ENCODE data around the gene CDRT4.

Gene CDRT4

DNA sequence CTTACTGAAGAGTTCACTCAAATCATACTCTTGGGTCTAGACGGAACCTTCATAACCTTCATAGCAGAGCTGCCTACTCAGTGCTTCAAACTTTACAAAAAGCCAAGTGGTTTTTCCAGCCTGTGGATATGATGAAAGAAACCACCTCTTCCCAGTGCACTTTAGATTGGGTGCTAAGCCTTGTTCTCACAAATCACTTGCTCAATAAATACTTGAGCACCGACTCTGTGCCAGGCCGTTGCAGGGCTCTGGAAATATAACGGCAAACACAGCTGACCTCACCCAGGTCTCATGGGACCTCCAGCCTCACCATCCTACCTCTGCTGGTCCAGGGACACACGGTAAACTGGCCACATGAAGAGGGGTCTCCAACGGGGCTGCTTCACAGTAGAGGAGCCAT is 35.7 kb downstream of the CDRT4 start:
- DNase-seq (ENCODE audit: low read depth): no peak

DNA sequence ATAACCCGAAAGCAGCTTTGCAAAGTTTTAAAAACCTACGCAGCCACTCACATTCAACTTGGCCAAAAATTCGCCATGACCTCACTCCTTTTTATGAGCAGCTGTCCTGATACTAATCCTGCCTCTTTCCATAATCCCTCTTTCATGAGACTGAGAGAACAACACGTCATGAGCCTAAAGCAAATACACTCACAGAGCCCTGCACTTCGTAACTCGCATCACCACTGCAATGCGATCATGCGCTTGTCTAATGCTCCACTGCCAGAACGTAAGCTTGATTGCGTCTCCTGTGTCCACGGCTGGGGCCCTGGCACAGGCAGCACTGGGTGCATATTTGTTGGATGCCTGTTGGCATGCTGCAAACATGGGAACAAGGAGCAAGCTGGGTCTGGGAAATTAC is 36.2 kb downstream of the CDRT4 start:
- DNase-seq (ENCODE audit: low read depth): no peak

DNA sequence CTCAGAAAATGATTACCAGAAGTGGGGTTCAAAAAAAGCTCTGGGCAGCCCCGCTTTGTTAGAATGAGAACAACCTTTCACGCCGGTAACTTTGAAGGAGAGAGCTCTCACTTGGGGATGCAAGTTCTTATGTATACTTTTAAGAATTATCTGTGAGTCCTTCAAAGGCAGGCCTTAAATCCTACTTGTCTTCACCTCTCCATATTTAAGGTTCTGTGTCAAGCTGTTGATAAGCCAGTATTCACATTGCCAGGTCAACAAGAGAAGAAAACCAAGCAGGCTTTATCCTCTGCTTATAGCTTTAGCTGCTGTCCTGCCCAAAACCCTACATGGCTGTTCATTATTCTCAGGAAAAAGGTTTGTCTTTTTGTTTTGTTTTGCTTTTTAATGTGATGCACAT is 42.9 kb downstream of the CDRT4 start:
- DNase-seq (ENCODE audit: low read depth): no peak

DNA sequence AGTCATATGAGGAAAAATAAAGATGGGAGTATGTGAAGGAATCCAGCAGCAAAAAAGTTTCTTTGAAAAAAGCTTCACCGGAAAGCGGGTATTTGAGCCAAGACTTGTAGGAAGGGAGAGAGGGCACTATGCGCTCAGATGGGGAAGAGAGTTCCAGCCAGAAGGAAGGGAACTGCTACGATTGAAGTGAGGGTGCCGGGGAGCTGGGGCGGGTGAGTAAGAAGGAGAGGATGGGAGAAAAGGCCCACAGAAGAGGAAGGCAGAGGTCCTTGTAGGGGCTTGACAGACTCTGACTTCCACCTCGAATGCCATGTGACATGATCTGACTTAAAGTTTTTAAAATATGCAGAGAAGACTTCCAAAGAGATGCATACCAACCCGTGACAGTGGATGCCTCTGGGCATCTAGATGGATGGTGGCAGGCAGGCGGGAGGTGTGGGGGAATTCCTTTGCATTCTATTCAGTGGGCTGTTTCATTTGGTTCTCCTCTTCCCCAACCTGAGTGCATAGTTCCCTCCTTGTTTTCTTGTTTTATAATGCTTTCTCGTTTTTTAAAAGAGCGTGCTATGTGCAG is 44.9 kb downstream of the CDRT4 start:
- DNase-seq (ENCODE audit: low read depth): no peak

DNA sequence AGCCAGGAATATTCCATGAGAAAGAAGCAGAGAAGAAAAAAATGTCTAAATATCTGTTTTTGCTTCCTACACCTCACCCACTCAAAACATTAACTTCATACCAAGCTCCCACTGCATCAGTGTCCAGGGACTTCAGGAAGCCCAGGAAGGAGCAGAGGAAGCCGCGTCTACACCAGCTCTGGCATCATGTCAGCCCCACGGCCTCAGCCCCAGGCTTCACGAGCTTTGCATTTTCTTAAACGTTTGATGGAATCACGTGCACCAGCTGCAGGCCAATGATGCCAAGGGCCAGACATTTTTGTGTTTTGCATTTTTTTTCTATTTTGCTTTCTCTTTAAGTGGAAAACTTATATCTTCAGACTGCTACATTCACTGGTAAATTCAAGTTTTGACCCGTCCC is 48.6 kb downstream of the CDRT4 start:
- DNase-seq (ENCODE audit: low read depth): no peak

DNA sequence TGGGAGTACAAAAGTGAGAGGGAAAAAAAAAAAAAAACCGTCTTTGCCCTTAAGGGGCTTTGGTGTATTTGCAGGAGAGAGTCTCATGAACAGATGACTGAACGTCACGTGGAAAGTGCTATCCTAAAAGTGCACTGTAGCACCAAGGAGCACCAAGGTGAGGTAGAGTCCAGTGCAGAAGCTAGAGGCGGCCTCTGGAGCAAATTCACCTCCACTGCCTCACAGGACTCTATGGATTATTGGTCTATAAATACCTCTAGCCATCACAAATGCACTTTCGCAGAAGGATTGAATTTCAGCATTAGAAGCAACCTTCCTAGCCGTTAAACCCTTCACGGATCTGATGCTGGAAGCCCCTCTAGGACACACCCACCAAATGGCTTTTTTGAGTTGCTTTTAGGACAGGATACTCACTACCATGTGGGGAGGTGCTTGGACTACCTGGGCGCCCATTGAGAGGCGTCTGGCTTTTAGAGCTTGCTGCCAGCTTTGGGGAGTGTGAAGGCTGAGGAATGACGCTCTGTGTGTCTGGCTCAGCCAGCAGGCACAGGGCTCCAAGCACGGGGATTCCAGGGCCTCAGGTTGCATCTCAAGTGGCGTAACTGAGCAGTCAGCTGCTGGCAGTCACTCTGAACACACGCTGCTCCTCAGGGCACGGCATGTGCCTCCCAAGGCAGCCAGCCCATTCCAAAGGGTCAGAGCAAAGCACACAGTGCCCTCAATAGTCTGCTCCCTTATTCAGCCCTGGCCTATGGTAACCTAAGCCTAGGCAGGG is 52.7 kb downstream of the CDRT4 start:
- no peak for DNase-seq (ENCODE audit: low read depth)

DNA sequence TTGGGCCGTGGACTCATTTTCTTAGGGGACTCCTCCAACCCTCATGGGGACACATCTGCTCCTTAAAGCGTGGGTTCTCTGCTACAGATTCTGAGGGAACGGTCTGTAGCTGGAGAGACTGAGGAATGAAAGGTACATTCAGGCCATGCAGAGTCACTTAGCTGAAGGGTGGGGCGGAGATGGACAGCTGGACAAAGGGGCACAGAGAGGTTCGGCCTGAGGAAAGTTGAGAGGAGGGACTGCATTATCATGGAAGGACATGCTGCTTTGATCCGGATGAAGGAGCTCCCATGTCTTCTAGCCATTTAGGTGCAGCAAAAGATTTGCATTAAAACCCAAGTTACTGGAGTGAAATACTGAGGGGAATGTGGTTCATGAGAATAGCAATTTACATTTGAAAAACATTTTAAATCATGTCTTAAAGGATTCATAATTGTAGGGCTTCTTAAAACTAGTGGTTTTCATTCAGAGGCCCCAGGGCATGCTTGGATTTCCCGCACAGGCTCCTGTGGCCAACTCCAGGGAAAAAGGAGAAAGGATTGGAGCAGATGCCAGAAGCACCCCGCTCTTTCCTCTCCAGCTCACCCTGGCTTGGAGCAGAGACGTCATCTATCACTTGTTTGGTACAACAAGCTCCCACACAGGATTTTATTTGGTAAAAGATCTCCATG is 54.2 kb downstream of the CDRT4 start:
- DNase-seq (ENCODE audit: low read depth): no peak

DNA sequence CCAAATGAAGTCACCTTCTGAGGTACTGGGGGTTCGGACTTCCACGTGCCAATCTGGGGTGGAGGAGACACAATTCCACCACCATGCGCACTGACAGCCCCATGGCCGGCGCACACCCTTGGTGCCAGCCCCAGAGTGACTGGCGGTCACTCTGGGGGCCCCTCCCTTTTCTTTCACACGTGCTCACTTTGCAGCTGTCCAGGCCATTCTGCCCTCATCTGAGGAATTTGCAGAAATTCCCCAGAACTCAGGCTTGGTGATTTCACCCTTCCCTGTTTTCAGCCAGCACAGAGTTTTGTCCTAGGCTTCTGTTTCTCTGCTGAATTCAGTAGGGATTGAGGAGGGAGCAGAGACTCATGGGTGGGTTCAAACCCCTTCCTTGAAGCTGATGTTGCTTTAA is 54.8 kb downstream of the CDRT4 start:
- DNase-seq (ENCODE audit: low read depth): no peak

DNA sequence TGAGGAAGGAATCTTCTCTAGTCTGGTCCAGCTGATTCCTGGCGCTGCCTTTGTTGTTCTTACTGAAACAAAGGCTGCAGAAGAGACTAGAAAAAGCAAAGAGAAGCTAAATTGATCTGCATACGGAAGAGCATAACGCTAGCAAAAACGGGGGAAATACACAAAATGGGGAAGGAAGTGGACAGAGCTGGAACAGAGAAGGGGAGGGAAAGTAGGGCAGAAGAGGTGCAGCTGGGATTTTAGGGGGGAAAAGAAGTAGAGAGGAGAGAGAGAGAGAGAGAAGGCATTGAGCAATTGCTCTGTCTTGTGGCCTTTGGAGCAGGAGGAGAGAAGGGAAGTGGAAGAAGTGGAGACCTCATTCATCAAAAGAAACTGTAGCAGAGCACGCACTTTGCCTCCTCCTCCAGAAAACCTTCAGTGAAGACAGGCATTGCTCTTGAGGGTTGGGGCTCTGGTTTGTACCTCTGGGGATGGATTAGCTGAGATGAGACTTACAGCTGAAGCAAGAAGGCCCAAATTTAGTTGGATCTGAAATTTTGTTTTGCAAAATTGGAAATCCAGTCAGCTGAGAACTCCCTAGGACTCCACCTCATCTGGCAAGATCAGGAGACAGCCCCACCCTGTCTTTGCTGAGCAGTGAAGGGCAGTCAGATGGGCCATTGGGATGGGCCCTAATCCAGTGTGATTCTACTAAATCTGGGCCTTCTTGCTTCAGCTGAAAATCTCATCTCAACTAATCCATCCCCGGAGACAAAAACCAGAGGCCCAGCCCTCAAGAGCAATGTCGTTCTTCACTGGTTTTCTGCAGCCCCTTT is 55.8 kb downstream of the CDRT4 start:
- no peak for DNase-seq (ENCODE audit: low read depth)

DNA sequence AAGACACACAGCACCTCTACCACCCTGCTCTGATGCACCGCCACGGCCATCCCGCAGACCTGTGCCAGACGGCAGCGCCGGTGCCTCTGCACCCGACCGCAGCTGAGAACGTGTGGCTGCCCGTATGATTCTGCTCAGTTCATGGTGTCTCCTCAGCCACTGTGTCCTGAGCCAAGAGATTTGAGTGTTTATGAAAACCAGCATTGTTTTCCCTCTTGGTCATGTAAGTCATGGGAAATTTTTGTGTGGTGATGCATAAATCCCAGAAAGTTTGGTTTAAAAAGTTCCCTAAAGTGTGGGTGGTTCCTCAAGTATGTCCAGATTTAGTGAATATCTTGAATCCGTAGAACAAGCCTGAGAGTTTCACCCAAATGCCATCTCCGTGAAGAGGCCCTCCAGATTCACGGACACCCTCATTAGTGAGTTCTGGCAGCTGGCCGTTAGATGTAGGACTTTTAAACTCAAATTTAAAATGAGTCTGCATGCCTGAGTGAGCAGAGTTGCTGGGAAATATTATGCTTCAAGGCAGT is 57.6 kb downstream of the CDRT4 start:
- DNase-seq (ENCODE audit: low read depth): no peak

DNA sequence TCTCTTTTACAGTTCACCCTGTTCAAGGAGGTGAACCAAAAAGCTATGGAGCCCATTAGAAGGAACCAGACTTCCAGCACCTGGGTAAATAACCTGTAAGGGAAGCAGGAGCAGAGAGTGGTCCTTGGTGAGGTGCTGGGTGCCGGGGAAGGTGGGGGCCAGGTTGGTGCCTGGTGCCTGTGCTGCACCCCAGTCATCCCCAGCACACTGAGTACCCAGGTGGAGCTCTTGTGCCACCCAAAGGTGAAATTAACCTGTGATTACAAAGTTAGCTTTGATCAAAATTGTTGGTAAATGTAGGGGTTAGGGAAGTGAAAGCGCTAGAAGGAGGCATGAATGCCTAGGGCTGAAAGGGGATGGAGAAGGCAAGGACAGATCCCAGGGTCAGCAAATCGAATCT is 58.6 kb downstream of the CDRT4 start:
- DNase-seq (ENCODE audit: low read depth): no peak

DNA sequence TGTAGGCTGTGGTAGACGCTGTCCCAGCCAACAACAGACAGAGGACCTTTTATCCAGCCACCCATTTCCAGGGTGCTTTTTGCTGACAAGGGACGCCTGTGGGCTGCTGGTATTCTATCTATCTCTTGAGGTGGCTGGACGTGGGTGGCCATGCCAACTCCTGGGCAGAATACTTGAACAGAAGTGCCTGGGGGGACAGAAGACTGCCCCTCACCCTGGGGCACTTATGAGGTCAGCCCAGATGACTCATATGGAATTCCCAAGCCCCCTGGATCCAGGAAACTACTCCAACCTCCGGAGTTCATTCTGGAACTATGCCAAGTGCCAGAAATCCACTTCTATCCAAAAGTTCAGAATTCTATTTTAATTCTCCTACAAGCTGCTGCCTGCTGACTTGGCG is 61.3 kb downstream of the CDRT4 start:
- DNase-seq (ENCODE audit: low read depth): no peak

DNA sequence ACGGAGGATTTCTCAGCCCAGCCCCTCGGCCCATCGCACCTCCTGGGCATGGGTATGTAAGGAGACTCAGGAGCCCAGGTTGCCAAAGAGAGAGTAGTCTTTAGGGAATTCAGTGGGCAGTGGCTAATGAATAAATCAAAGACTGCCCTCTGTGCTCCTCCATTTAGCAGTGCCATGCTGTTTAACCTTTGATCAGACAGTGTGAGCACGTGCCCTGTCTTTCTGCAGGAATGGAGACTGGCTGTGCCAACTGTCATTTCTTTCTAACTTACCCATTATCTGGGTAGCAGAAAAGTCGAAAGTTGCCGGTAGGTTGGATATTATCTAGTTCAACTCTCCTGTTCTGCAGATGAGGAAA is 62.4 kb downstream of the CDRT4 start:
- DNase-seq (ENCODE audit: low read depth): no peak

DNA sequence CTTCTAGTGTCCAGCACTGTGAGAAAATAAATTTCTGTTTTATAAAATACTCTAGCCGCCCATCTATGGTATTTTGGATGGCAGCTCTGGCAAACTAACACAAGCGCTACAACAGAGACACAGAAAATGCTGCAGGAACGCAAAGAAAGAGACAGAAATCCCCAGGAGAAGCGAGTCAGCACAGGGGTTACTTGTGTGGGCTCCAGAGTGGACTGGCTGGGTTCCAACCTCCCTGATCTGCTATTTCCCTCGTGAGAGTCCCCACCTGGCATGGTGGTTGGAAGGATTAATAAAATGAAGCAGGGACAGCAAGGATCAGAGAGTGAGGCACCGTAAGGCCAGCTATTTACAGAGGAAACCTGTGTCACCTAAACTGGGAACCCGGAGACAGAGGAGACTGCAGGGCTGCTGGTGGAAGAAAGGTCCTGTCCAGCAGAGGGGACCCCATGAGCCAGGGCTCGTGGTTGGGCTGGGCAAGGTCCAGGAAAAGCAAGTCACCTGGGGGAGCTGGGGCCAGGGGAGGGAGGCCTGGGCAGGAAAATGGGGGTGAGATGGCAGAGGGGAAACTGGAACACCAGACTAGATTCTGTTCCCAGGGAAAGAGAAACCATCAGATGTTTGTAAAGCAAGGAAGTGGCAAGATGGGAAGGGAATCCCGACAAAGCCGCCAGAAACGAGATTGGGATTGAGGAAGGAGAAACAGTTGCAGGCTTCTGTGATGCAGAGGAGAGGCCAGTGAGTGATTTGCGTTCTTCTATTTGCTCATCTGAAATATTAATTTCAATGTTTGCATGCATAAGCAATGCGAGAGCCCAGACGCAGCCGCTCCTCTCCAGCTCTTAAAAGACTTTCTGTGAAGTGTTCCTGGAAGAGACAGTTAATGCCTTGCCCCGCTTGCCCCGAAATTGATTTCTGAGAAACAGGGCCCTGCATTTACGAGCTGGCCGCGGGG is 63.0 kb downstream of the CDRT4 start:
- no peak for DNase-seq (ENCODE audit: low read depth)

DNA sequence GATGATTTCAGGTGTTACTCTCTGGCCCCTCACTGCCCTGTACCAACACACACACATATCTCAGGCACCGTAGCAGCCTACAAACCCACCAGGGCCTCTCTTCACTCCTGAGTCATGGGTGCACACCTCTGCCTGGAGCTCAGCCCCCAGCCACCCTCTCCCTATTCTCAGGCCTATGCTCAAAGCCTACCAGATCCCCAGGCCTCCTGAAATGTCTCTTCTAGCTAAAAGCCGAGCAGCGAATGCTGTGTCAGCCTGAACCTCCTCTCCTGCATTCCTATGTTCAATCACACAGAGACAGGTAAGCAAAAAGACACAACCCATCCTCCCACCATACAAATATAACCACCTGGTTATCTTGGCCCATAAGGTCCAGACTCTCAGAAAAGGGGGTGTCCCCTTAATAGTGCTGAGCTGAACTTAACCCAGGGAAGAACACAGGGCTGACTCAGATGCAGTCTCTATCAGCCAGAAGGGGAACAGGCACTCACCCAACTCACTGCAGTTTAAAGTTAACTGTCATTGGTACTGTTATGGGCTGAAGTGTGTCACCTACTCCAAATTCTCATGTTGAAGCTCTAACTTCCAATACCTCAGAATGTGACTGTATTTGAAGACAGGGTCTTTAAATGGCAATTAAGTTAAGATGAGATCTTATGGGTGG is 64.0 kb downstream of the CDRT4 start:
- DNase-seq (ENCODE audit: low read depth): no peak

DNA sequence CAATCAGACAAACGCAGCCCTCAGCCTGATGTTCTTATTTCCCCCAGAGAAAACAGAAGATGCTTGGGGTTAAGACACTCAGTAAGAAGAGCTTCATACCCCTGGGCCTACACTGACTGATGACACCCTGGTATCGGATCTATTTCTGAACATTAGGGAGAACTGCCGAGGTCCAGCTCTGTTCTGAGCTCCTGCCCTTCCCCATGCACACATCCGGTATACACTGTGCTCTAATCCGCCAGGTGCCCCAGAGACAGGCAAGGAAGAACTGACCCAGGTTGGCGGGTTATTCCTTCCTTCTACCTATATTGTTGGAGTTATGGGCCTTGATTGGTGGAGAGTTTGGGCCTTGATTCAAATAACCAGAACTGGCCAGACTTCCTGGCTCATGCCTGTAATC is 68.0 kb downstream of the CDRT4 start:
- no peak for DNase-seq (ENCODE audit: low read depth)

DNA sequence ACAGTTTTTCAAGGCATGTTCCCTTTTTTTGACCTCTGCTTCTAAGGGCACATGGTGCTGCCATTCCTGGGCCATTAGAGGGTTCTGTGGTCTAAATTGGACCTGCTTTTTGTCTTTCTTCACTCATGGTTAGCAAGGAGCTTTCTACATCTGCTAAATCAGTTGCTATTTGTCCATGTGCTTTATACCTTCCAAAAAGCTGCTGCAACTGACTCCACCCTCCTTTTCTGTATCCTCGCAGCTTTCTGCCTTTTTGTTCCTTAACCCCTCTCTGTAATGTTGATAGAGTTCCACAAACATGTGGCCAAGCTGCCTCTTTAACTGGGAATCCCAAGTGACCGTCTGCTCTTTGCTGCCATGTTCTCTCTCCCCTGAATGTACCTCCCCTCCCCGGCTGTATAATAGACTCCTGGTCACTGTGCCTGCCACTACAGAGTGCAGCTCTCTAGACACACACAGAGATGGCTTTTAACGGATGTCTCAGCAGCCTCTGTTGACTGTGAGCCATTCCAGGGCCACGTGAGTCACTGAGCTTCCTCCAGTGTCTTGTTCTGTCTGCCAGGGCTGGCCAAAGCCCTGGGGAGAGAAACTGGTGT is 68.6 kb downstream of the CDRT4 start:
- no peak for DNase-seq (ENCODE audit: low read depth)

DNA sequence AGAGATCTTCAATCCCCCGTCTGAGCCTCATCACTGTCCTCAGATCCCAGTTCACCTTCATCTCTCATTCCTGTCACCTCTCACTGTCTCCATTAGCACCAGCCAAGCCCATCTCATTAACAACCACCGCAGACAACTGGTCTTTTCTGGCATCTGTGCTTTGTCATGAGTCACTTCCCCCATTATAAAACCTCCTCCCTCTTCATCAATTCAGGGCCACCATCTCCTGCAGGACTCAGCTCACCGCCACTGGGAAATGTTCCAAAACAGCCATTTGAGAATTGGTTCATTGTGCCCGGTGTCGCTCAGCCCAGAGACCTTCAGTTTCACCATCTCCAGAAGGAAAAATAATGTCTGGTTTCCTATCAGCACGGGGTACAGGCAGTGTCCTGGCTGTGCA is 69.1 kb downstream of the CDRT4 start:
- DNase-seq (ENCODE audit: low read depth): no peak

DNA sequence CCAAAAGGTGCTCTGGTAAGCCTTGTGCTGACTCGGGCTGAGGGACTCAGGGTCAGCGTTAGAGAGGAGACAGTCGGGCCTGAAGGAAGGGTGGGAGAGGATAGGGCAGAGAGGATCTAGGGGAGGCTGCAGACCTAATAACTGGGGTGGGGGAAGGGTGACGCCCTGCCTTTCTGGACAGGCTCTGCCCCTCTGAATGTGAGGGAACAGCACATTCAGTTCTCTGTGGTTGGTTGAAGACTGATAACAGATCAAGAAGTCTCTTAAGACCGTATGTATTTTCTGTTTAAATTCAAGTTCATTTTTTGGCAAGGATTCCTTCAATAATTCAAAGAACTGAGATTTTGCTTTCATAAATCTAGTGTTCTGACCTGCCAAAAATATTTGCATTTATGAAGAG is 69.8 kb downstream of the CDRT4 start:
- DNase-seq (ENCODE audit: low read depth): no peak

DNA sequence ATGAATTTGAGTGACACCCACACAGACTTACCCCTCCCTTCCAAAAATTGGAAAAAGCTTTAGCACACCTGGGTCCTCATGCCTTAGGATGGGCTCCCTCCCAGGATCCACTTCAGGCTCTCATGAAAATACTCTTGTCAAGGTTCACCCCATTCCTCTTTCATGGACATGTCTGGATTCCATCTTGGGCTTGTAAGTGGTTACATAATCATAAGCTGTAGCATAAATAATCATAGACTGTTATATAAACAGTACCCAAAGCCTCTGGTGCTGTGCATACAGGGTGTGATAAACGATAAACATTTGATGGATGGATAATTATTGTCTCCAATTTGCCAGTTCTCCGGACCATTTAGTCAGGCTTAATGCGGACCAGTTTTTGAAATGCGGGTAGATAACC is 72.3 kb downstream of the CDRT4 start:
- DNase-seq (ENCODE audit: low read depth): no peak

Data from T-helper 22 cell (primary cell).